Skeletal muscle tissue (tissue), 4 donors: ENCODE data around the gene MTM1. TPM values are rescaled to one million over a fixed set of nuclear protein-coding genes. Genes with fewer than 3 reads are reported as not detected.

ENCODE experiments used
- H3K27ac ChIP-seq: one replicate; pipeline ENCODE4 v1.7.0; 2013; ENCODE audit warnings: mild to moderate bottlenecking, low read depth, low read length, inconsistent platforms
- H3K27me3 ChIP-seq, 3 donors: one replicate each; pipeline ENCODE4 v1.7.0; 2013; ENCODE audit warnings: low read length in 3 of 3; ENCODE audit not compliant: control insufficient read depth in 3 of 3, insufficient read depth in 3 of 3
- H3K36me3 ChIP-seq, 3 donors: one replicate each; pipeline ENCODE4 v1.7.0; 2013; ENCODE audit warnings: low read length in 3 of 3; ENCODE audit not compliant: control insufficient read depth in 3 of 3, insufficient read depth in 3 of 3
- H3K4me1 ChIP-seq, 3 donors: one replicate each; pipeline ENCODE4 v1.7.0; 2013; ENCODE audit warnings: low read length in 3 of 3, mild to moderate bottlenecking in 3 of 3; ENCODE audit not compliant: control insufficient read depth in 3 of 3, insufficient read depth in 3 of 3
- H3K4me3 ChIP-seq, 3 donors: one replicate each; pipeline ENCODE4 v1.7.0; 2013; ENCODE audit warnings: low read length in 3 of 3
- H3K9ac ChIP-seq, 3 donors: one replicate each; pipeline ENCODE4 v1.7.0; 2013; ENCODE audit warnings: low read length in 3 of 3, mild to moderate bottlenecking in 3 of 3, moderate library complexity in 2 of 3, low read depth in 1 of 3
- H3K9me3 ChIP-seq, 3 donors: one replicate each; pipeline ENCODE4 v1.7.0; 2013; ENCODE audit warnings: low read length in 3 of 3; ENCODE audit not compliant: control insufficient read depth in 3 of 3
- total RNA-seq: library from RNA; depleted of rRNA; stranded (reverse); fragments of >200 nt; gene quantifications from one replicate; pipeline ENCODE4 v1.2.3, GENCODE V29; 2014
- donor health status: Osteomylitis.

MTM1 gene
- total RNA-seq, 1 donor from 2014 or later = 9.4 TPM

GRCh38 chrX:150715184-150715583 lies 146.8 kb downstream of the MTM1 start:
- Histone ChIP-seq H3K4me3 (no peak overlapping the region), H3K9ac (no peak overlapping the region), H3K36me3 (peaks cover 0 to 4% (median 0%) of the 10 kb centered on the region in 3 donors), H3K9me3 (no peaks in the 10 kb centered on the region), H3K4me1 (no peaks in the 10 kb centered on the region), H3K27me3 (no peaks in the 10 kb centered on the region), H3K27ac (no peak overlapping the region)

DNA sequence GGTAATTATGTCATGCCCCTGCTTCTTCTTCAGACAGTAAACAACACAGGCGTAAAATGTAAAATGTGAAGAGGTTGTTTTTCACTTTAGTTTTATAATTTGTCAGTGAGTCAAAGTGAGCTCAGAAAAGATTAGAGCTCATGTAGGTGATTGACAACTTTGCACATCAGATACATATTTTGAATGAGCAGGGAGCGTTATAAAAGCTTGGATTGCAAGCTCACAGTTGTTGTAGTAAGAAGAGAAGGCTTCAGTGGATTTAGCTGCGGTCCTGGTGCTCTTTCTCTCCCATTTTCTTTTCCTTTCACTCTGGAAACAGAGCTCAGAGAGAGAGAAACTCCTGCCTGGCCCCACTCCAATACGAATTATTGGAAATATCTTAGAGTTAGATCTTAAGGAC lies 151.2 kb downstream of the MTM1 start:
- H3K27me3 ChIP-seq = no peaks in the 10 kb centered on the region
- no peak overlapping the region for H3K27ac ChIP-seq
- H3K4me1 ChIP-seq = no peaks in the 10 kb centered on the region
- no peak overlapping the region for H3K9ac ChIP-seq
- no peak overlapping the region for H3K4me3 ChIP-seq
- H3K9me3 ChIP-seq = no peaks in the 10 kb centered on the region
- peaks cover 0 to 4% (median 0%) of the 10 kb centered on the region in 3 donors for H3K36me3 ChIP-seq

Other genes with a start within 250 kb of the MTM1 start
- gene MAMLD1, start 205.3 kb upstream of the MTM1 start, total RNA-seq = 2.6 TPM
- gene MTMR1, start 124.8 kb downstream of the MTM1 start, total RNA-seq = 42.8 TPM